ENCODE results near the gene IL10RB. TPM values are rescaled to one million over a fixed set of nuclear protein-coding genes. Genes with fewer than 3 reads are reported as not detected.

The IL10RB gene
- total RNA-seq, 1 experiment from 2014 or later, result 3.1 TPM

- H3K4me3 Mint-ChIP-seq, result no peak overlapping the region
- no peak overlapping the region for H3K18ac ChIP-seq (ENCODE audit: insufficient read length, low read depth, low read length)
- no peaks in the 10 kb centered on the region for H3K9me3 Mint-ChIP-seq
- TF ChIP-seq, protein P1, sequence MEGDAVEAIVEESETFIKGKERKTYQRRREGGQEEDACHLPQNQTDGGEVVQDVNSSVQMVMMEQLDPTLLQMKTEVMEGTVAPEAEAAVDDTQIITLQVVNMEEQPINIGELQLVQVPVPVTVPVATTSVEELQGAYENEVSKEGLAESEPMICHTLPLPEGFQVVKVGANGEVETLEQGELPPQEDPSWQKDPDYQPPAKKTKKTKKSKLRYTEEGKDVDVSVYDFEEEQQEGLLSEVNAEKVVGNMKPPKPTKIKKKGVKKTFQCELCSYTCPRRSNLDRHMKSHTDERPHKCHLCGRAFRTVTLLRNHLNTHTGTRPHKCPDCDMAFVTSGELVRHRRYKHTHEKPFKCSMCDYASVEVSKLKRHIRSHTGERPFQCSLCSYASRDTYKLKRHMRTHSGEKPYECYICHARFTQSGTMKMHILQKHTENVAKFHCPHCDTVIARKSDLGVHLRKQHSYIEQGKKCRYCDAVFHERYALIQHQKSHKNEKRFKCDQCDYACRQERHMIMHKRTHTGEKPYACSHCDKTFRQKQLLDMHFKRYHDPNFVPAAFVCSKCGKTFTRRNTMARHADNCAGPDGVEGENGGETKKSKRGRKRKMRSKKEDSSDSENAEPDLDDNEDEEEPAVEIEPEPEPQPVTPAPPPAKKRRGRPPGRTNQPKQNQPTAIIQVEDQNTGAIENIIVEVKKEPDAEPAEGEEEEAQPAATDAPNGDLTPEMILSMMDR (conservative IDR thresholded peaks at IDR 0.05), result no peak
- no peak overlapping the region for H3T11ph ChIP-seq (ENCODE audit: low read length)
- no peak overlapping the region for H4K8ac ChIP-seq (replicated peaks; ENCODE audit: insufficient read length, low read depth, low read length)
- H4K91ac ChIP-seq (ENCODE audit: insufficient read length, low read depth, low read length), result no peak overlapping the region
- no peaks in the 10 kb centered on the region for H3K36me3 Mint-ChIP-seq (ENCODE audit: insufficient read depth in 1 of 3, low read depth in 3 of 3)
- no peak overlapping the region for H3K27ac ChIP-seq (ENCODE audit: insufficient read length, low read depth, low read length)
- H2AFZ ChIP-seq (ENCODE audit: low read length), result no peak overlapping the region
- H3K4me1 ChIP-seq (ENCODE audit: insufficient read depth, low read length), result no peaks in the 10 kb centered on the region
- H2BK5ac ChIP-seq (ENCODE audit: insufficient read length, low read length), result no peak overlapping the region
- H2BK120ac ChIP-seq (ENCODE audit: low read depth, low read length, poor library complexity, severe bottlenecking), result no peak overlapping the region
- H3K9ac ChIP-seq (ENCODE audit: extremely low read depth, insufficient read length, low read length), result no peak overlapping the region
- H3K23me2 ChIP-seq (ENCODE audit: insufficient read length, low read depth, low read length, poor library complexity, severe bottlenecking), result no peaks in the 10 kb centered on the region
- no peak overlapping the region for H3K4ac ChIP-seq (ENCODE audit: low read depth, low read length)
- no peaks in the 10 kb centered on the region for H3K27me3 Mint-ChIP-seq (ENCODE audit: low read depth)
- no peak overlapping the region for H2BK15ac ChIP-seq (ENCODE audit: low read depth, low read length)
- H2BK20ac ChIP-seq (ENCODE audit: low read depth, low read length, poor library complexity, severe bottlenecking), result no peak overlapping the region
- H2AK5ac ChIP-seq (ENCODE audit: insufficient read length, low read length), result no peak overlapping the region
- H4K20me1 ChIP-seq (ENCODE audit: control insufficient read depth, insufficient read depth, insufficient read length), result no peaks in the 10 kb centered on the region
- no peak overlapping the region for H3K4me2 ChIP-seq (ENCODE audit: insufficient read depth, insufficient read length, low read length)
- DNase-seq, result no peak
- no peaks in the 10 kb centered on the region for H3K79me2 ChIP-seq (ENCODE audit: insufficient read depth, low read length)
- H3K9me3 ChIP-seq (ENCODE audit: control insufficient read depth, low read depth, low read length), result no peaks in the 10 kb centered on the region
- no peak overlapping the region for H3K23ac ChIP-seq (ENCODE audit: insufficient read length, low read depth, low read length)
- H2BK12ac ChIP-seq (ENCODE audit: insufficient read length, low read depth, low read length), result no peak overlapping the region
- no peak overlapping the region for H4K5ac ChIP-seq (ENCODE audit: insufficient read length, low read depth, low read length)
- no peaks in the 10 kb centered on the region for H3K79me1 ChIP-seq (ENCODE audit: insufficient read depth, low read depth, low read length, poor library complexity, severe bottlenecking)
- no CpG with 5 or more reads among the region's 2 CpGs for WGBS (ENCODE audit: extremely low coverage, insufficient read length, low lambda C conversion rate)
- H3K56ac ChIP-seq (ENCODE audit: insufficient read length, low read depth, low read length), result no peak overlapping the region
- H3K14ac ChIP-seq (ENCODE audit: insufficient read depth, low read length), result no peak overlapping the region
- no peak overlapping the region for H3K27ac Mint-ChIP-seq
- H3K27me3 ChIP-seq (ENCODE audit: insufficient read depth, low read length), result no peaks in the 10 kb centered on the region
- H3K4me1 Mint-ChIP-seq, result peaks cover 11 to 13% of the 10 kb centered on the region in 2 experiments
Measured at GRCh38 chr21:33301632-33302002, 35.5 kb downstream of the IL10RB start.

Measured in H9 (cell line).